GM04504 (cell line): ENCODE data around the gene SREBF1.

Experiments
- DNase-seq: peaks from one replicate; pipeline ENCODE4 v3.0.0-alpha.2; 2012; ENCODE audit warnings: low read depth

SREBF1 gene

DNA sequence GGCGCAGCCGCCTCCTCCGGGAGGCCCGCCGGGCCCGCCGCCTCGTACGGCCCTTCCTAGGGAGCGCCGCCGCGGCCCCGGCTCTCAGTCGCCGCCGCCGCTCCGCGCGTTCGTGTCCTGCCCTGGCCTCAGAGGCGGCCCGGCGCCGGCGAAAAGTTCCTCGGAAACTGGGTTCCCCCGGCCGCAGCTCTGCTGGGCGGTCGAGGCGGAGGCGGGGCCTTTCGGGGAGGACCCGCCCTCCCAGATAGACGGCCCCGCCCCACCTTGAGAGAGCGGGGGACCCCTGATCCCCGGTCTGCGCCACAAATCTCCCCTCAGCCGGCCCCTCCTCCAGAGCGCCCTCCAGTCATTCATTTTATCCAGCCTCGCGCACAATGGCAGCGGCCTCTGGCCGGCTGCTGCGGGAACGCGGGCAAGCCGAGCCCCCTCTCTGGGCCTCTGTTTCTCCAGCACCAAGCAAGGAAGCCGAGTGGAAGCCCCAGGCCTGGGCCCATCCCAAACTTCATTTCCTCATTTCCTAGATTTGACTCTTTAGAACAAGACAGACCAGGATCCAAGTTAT, at the start of gene SREBF1:
Gene SREBF1, minus strand, starts transcription at position 169 of the 562 bp plus-strand sequence. CDS start 169 bp downstream, outside the sequence.
- DNase-seq = no peak

DNA sequence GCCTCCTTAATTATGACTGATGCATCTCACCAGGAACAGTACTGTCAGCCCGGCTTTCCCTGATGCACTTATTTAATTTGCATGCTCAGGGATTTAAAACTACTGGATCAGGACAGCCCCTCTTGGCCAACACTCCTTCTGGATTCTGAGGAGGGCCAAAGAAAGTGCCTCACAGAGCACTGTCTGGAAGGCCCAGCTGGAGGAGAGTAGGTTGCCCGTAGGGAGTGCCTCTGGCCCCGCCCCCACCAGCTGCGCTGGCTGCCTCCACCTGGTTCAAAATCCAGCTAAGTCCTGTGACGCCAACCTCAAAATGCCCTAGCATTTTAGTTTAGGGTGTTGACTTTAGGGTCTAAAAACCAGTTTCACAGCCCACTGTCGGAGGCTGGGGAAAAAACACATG, 49.4 kb upstream of the SREBF1 start:
- DNase-seq = no peak

DNA sequence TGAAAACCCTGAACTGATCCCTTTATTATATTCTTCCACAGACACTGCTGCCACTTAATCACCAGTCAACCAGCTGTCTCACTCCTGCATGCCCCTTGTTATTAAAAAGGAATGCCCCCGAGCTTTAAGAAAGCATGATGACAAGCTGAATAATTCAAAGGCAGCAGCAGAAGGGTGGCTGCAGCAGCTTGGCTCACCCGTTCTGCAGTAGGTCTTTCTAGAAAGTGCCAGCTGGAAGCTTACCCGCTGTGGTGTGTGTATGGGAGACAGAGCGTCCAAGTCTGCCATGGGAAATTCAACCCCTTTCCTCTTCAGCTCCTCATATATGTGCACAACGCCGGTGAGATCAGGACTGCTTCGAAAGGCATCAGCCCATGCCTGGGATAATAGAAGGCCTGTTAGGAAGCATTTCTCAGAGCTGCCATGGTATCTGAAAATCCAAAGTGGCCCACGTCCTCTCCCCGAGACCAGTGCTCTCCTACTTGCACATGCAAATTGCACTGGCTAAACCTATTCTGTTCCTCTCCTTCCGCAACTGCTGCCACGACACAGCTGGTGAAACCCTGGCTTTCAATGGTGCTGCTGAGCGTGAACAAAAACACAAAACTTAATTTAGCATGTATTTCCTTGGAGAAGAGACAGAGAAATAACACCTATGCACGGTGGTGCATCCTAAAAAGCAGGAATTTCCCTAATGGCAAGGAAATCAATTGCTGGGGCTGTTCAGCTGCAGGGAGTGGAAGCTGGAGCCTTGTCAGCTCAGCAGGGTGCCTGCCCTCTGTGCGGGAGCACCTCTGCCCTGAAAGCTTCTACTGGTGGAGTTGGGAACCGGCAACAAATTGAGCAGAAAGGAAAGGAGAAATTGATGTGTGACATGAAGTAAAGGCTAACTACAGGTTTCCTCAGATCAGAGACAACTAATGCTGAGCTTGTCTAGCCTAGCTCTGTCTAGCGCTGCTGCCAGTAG, 47.9 kb upstream of the SREBF1 start:
- no peak for DNase-seq

DNA sequence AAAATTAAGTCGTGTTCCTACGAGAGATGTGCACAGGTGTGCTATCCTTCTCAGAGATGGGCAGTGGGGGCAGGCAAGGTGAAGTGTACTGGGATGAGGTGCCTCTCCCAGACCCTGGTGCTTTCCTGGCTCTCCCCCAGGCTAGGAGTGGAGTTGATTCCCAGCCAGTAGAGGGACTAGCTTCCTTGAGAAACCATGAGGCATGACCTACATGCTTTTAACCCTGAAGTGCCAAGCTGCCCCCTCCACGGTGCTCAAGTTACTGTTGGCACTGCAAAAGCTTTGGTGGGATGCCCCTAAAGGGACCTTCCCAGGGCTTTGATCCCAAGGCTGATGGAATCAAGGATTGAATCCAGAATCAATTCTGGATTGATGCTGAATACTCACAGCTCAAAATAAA, 47.0 kb upstream of the SREBF1 start:
- no peak for DNase-seq

DNA sequence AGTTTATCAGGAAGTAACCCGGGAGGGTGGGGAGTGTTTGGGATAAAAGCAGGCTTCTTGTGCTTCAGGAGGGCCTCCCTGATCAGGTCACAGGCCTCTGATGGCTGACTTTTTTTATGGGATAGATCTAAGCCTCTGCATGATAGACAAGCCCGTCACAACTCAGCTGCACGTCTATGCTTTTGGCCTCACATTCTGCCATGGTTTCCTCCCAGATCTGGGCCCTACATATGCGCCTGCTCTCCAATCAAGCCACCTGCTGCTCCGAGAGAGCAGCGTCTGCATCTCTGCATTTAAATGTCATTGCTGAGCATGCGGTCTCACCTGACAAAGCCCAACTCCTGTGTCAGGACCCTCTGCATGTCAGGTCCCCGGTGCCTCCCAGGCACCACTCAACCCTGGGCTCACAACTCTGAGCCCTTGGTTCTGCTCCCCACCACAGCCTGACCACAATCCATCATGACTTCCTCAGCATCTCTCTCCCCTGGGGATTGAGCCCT, 45.3 kb upstream of the SREBF1 start:
- DNase-seq = no peak

DNA sequence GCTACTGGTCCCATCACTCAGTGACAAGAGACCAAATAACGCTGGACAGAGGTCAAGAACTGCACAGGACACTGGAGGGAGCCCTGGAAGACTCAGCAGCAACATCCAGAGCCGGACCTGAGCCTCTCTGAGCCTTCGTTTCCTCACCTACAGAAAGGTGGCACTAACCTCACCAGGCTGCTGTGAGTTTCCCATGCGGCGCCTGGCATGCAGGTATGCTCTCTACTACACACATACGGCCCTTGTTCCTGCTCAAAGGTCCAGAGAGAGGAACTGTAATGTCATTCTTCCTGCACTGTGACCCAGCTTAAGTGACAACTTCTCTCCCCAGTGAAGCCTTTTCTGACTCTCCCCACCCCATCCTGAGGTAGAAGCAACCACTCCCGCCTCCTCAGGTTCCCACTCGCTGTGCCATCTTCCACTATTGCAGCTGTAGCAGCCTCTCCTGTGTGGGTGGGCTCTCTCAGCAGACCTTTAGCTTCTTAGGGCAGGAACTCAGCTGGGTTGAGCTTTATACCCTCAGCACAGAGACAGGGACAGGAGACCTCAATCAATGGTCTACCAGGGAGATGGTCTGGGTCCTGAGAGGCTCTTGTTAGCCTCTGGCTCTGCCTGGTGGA, 43.9 kb upstream of the SREBF1 start:
- no peak for DNase-seq

DNA sequence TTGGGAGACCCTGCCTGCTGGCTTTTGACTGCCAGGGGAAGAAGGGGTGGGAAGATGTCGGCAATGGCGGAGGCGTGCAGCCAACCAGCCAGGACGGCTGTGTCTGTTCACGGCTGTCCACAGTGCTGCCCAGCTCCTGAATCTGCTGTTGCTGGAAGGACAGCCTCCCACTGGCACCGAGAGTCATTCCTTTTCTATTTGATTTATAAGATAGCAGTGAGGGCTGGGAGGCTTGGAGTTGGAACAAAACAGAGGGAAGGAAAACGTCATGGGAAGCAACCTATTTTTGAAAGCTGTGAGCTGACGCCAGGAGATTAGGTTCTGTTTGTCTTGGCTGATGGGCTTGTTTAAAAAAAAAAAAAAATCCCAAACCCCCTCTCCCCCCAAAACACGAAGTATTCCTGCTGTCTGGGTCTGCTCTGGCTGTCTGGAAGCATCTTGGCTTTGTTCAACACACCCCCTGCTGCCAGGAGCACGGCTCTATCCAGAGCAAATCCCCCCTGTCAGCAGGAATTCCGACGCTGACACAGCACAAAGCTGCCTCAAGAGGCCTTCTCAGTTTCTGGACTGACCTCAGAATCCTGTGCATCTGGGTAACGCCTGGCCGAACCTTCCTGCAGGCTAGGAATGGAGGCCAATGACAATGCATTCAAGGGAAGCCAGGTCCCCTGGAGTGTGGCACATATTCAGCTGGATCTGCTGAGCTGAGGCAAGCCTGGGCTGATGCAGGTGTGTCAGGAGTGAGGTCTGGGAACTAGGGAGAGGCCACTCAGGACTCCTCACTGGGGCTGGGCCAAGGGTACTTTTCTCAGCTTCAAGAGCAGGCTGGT, 41.0 kb upstream of the SREBF1 start:
- no peak for DNase-seq

DNA sequence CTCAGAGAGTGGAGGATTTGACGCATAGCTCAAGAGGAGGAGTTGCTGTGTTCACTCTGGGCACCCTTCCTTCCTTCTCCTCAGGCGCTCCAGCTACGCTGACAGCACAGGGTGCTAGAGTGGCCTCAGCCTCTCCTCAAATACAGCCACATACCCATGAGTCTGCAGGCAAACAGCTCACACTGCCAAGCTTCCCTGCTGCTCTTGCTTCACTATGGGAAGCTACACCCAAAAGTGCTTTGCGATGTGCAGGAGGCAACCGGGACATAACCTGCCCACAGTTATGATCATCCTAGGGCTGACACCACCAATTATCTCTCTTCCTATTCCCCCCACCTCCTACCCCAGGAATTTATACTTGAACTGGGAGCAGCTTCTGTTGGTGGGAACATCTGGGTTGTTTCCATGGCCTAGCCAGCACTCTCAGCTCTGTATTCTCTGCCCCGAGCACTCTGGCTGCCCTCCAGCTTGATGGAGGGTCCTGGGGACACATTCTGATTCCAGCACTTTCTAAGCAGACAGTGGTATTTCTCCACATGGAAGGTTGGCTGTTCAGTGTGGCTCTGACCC, 40.3 kb upstream of the SREBF1 start:
- DNase-seq = no peak

DNA sequence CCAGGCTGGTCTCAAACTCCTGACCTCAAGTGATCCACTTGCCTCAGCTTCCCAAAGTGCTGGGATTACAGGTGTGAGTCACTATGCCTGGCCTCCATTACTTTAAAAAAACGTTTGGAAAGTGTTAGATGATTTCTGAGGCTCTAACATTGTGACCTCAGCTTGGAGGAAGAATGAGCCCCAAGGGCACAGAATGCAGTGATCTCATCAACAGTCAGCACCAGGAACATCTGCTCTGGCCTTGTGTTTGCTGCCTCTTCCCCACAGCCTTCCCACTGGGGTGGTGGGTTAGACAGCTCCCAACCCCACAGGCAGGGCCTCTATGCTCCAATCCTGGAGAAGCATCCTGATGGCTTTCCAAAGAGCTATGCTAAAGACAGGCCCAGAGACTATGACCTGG, 37.7 kb upstream of the SREBF1 start:
- DNase-seq = no peak

DNA sequence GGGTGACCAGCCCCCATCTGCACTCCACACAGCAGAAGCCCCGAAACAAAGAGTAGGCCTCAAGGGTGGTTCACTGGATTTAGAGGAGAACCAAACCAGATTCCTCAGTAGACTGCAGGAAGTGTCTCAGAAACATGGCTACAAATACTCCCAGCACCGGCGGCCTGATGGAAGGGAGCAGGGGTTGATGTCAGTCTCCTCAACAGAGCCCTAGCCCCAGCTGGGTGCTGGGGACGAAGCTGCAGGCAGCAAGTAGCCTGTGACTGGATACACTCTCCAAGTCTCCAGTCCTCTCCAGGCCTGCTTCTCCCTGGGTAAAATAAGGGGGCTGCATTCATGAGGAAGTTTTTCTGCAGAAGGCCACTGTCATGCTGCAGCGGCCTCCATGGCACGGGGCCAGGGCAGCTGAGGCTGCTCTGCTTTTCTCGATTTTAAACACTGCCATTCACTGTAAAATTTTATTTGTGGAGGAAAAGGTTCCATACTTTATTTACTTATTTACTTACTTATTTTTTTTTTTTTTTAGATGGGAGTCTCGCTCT, 36.7 kb upstream of the SREBF1 start:
- DNase-seq = no peak

DNA sequence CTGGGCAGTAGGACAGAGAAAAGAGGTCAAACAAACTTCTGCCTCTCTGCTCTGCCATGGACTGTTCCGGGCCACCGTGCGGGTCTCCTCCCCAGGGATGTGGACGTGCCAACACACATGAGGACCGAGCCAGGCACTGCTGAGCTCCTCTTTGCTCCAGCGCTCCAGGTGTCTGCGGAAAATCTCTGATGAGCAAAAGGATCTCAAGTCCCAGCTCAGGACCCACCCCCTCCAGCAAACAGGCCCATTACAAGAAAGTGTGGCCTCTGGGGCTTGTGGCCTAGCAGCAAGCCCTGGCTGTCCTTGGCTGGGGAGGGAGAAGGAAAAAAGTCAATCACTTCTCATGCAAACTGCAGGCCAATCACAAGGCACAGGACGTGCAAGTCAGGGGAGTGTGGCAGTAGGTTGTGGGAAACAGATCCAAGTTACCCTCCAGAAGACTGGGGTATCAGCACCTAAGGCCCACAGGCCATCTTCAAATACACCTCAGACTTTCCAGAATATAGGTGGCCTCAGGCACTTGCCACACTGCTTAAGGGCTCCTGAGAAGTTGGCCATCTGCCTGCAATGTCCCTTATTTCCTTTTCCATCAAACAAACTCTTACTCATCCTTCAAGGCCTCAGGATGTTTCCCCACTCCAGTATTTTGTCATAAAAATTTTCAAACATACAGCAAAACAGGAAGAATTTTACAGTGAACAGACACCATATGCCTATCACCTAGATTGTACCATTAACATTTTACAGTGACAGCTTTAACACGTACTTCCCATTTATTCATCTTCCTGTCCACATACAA, 36.0 kb upstream of the SREBF1 start:
- DNase-seq = no peak

DNA sequence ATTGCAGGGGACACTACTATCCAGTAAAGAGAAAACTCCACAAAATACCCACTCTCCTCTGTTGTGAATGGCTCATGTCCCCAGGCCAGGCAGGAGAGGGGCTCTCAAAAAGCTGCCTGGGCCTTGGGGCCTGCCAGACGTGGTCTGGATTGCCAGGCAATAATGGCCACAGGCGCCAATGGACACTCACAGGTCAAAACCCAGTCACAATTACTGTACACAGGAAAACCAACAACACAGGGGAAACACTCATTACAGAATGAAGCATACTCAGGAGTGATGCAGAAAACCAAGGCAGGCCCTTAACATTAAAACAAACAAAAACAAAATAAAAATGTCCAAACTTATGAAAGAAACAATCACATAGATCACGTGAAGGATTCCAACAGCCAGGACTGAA, 35.1 kb upstream of the SREBF1 start:
- no peak for DNase-seq

DNA sequence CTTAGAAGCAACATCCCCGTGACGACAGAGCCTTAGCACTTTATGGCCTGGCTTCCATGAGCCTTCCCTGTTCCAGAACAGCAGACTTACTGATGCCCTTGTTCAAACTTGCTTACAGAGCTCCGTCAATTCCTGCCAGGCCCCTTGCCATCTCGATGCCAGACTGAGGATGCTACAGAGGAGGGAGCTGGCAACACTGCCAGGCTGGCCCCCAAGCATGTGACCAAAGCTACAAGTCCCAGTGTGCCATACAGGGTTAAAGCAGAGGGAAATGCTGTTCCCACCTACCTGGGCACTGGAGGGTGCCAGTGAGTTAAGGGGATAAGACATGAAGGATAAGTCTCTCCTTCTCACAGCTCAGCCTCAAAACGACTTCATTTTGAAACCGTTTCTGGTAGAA, 33.5 kb upstream of the SREBF1 start:
- DNase-seq = no peak

DNA sequence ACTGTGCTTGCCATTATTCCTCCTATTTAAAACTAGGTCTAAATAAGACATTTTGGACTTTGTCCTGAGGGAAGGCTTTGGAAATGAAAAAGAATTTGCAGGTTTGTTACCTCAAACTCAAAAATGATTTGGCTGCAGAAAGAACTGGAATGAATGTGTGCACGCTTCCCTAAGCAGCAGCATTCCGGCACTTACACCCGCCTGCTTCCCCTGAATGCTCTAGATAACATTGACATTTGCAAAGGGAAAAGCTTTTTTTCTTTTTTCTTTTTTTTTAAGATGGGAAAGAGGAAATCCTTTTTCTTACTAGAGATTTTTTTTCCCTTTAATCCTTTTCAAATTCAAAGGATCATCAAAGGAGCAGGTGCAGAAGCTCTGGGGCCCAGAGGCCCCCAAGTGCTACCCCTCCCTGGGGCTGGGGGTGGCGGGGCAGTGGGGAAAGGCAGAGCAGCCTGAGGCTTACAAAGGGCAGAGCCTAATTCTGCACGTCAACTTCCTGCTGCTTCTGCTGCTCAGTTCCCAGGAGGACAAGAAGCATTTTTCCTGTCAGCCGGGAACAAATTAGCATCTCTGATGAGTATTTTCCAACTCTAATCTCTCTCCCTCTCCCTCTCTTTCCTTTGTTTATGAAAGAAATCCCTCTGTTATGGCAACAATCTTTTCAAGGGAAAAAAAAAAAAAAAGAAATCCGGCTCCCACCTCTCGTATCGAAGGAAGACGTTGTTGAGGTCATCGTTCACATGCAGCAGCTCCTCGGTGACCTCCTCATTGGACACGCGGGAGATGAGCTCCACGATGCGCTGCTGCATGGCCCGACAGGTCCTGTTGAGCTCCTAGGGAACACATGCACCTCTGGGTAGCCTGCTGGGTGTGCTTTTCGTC, 32.1 kb upstream of the SREBF1 start:
- DNase-seq = no peak

DNA sequence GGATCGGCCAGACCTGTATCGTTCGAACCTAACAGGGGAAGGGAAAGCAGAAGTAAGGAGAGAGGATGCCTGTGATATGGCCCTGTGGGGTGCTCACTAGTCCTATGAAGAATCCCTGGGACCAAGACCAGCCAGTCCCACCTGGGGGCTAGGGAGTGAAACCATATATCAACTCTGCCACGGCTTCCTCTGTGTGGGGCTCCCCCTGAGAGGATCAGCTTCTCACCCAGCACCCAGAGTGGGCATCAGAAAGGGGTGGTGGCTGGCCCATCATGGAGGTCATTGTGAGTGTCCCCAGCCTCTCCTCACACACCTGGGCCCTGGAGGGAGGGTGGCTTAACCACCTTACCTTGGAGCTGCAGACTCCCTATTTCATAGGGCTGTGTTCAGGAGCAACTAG, 30.1 kb upstream of the SREBF1 start:
- DNase-seq = no peak

DNA sequence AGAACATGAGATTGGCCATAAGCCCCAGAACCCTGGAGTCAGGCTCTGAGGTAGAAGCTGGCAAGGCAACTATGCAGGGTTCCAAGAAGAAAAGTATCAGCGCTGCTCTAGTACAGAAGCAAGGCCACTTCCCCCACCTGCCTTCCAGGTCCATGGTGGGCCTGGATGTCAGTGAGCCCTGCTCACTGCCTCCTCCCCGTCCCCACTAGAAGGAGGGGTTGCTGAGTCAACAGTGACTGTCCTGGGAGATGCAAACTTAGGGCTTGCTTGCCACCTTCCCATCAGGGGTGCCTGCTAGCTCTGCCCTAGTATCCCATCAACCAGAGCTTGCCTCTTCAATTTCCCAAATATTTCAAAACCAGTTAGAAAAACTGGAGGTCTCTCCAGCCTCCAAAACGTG, 29.6 kb upstream of the SREBF1 start:
- no peak for DNase-seq

DNA sequence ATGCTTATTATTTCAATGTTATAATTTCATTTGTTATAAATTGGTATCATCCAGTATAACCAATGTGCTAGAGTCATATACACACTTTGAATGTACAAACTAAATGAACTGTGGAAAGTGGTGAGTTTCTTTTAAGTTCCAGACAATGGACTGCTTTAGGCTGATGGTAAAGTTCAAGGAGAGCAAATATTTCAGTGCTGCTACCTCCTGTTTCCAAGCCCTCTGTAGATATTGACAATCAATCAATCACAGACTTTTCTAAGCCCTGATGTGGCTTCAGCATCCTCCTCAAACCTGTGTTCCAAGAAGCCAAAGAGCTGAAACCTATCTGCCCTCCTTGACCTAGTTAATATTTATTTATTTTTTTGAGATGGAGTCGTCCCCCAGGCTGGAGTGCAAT, 28.2 kb upstream of the SREBF1 start:
- DNase-seq = no peak

DNA sequence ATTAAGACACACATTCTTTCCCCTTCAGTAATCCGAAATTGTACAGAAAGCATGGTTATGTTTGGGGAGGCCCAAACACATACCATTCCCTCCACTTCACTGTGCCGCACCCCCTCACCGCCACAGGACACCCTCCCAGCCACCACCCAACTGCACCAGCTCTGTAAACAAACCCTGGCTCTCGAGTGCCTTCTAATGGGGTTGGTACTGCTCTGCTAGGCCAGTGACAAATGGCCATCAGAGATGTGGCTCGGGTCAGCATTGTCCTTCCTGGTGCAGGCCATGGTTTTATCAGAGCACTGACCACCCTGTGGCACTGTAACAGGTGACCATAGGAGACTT, 24.0 kb upstream of the SREBF1 start:
- DNase-seq = no peak

DNA sequence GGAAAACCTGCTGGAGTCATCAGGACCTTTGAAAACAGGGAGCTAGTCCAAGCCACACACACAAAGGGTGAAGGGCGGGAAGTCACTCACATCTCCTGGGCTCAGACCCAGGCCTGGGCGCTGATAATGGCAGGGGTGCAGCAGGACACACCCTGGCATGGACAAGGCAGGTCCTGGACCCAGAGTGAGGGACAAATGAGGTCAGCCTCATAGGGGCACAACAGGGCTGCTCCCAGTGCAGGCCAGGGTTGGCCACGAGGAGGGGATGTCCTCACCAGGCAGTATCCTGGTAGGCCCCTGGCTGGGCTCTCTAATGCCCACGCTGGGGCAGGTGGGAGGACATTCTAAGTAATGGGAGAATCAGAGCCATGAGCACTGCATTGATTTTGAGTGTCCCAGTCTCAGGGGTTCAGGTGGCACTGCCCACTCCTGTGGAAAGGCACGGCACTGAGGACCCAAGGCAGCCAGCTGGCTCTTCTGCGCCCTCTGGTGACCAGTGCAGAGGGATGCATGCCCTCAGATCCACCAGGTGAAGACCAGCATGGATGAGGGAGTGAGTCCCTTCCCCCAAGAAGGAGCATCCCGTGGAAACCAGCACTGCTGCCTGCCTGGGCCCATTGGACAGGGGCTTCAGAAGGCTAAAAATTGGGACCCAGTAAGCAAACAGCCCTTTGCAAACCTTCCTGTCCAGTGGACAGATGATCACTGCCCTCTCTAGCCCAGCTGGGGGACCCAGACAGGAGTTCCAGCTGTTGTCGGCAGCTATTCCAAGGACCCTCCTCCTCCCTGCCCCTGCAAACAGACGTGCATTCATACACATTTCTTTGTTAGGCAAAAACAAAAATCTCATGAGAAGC, 23.4 kb upstream of the SREBF1 start:
- no peak for DNase-seq
